Measurements from ENCODE around the gene WASF2.

- TF ChIP-seq CTCF (IDR thresholded peaks at IDR 0.05; ENCODE audit: low read length) = no peak
- no peak for TF ChIP-seq EZH2 (IDR thresholded peaks at IDR 0.05; ENCODE audit: borderline replicate concordance, low read length)
Observed at GRCh38 chr1:27521336-27521831, 31.4 kb upstream of the WASF2 start.

Measured in OCI-LY1 (cell line).